ENCODE results near the gene GRK5. TPM values are rescaled to one million over a fixed set of nuclear protein-coding genes. Genes with fewer than 3 reads are reported as not detected.
A peak's percentile ranks its signal among the peaks of the same experiment; 100 is the strongest.

GRK5 gene
- total RNA-seq, 4 donors from 2014 or later: 9.2 to 27.3 (median 15.0) TPM

DNA sequence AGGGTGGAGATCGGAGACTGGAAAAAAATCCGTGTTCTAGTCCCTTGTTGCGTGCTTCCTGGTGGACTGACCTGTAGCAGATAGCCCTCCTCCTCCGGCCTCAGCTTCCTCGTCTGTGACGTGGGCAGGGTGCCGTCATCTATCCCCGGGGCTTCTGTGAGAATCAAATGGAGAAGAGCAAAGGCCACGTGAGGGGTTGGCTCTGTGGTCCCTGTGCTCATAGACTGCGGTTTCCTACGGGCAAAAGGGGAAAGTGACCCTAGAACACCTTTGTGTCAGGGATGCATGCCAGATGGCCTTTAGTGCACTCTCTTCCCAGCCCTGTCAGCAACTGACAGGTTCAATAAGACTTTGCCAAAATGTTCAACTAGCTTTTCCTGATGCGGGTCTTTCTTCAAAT is 33.7 kb downstream of the GRK5 start:
- Histone ChIP-seq H3K4me1 (peaks cover 21 to 33% of the 10 kb centered on the region in 2 donors), H3K27me3 (no peaks in the 10 kb centered on the region), H3K4me3 (replicated peaks in 1 of 3) (no peak overlapping the region), H3K9me3 (no peaks in the 10 kb centered on the region), H3K36me3 (no peaks in the 10 kb centered on the region), H3K27ac (no peak overlapping the region)
- 83 to 86% methylated on average over 12 of the region's 12 CpGs for WGBS, 2 donors
- intact Hi-C loops (cut with DNase I): no loop called here
- TF ChIP-seq, protein P1, sequence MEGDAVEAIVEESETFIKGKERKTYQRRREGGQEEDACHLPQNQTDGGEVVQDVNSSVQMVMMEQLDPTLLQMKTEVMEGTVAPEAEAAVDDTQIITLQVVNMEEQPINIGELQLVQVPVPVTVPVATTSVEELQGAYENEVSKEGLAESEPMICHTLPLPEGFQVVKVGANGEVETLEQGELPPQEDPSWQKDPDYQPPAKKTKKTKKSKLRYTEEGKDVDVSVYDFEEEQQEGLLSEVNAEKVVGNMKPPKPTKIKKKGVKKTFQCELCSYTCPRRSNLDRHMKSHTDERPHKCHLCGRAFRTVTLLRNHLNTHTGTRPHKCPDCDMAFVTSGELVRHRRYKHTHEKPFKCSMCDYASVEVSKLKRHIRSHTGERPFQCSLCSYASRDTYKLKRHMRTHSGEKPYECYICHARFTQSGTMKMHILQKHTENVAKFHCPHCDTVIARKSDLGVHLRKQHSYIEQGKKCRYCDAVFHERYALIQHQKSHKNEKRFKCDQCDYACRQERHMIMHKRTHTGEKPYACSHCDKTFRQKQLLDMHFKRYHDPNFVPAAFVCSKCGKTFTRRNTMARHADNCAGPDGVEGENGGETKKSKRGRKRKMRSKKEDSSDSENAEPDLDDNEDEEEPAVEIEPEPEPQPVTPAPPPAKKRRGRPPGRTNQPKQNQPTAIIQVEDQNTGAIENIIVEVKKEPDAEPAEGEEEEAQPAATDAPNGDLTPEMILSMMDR (IDR thresholded peaks at IDR 0.05): no peak
- TF ChIP-seq POLR2A (IDR thresholded peaks at IDR 0.05): no peak
- DNase-seq: no peak

- H3K27ac ChIP-seq: peak overlapping the region in 2 of 3 donors; percentile 7 to 19
- WGBS, 2 donors: 72 to 87% methylated on average over 6 to 7 of the region's 7 CpGs
- no peaks in the 10 kb centered on the region for H3K9me3 ChIP-seq
- TF ChIP-seq, protein P1 (IDR thresholded peaks at IDR 0.05): no peak
- TF ChIP-seq POLR2A (IDR thresholded peaks at IDR 0.05): no peak
- intact Hi-C loops (cut with DNase I): no loop called here
- no peaks in the 10 kb centered on the region for H3K27me3 ChIP-seq
- no peak overlapping the region for H3K4me3 ChIP-seq (replicated peaks in 1 of 3)
- no peaks in the 10 kb centered on the region for H3K36me3 ChIP-seq
- no peak for DNase-seq
- peaks cover 15 to 31% of the 10 kb centered on the region in 2 donors for H3K4me1 ChIP-seq
Observed at GRCh38 chr10:119242186-119242585, 34.8 kb downstream of the GRK5 start.

GRCh38 chr10:119243488-119243887 is 36.1 kb downstream of the GRK5 start:
- intact Hi-C loops (cut with DNase I): no loop called here
- no peaks in the 10 kb centered on the region for H3K9me3 ChIP-seq
- peaks cover 14 to 24% of the 10 kb centered on the region in 2 donors for H3K4me1 ChIP-seq
- no peak for DNase-seq
- 64 to 92% methylated on average over 2 of the region's 2 CpGs for WGBS, 2 donors
- no peaks in the 10 kb centered on the region for H3K27me3 ChIP-seq
- no peak overlapping the region for H3K27ac ChIP-seq
- no peak overlapping the region for H3K4me3 ChIP-seq (replicated peaks in 1 of 3)
- no peaks in the 10 kb centered on the region for H3K36me3 ChIP-seq
- no peak for TF ChIP-seq POLR2A (IDR thresholded peaks at IDR 0.05)
- TF ChIP-seq, protein P1 (IDR thresholded peaks at IDR 0.05): no peak

DNA sequence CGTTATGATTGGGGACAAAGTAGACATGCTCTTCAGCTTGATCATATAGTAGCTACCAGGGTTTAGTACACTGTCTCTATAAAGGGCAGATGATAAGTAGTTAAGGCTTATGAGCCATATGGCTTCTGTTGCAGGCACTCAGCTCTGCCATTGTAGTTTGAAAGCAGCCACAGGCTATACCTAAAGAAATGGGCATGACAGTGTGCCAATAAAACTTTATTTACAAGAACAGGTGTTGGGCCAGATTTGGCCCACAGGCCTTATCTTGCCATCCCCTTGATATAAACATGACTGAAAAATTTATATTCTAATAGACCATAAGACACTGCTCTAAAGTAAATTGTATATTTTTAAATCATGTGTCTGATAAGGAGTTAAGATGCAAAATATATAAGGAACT is 36.6 kb downstream of the GRK5 start:
- H3K9me3 ChIP-seq: no peaks in the 10 kb centered on the region
- no peak overlapping the region for H3K27ac ChIP-seq
- intact Hi-C loops (cut with DNase I): no loop called here
- H3K4me1 ChIP-seq: peaks cover 10 to 19% of the 10 kb centered on the region in 2 donors
- no peaks in the 10 kb centered on the region for H3K27me3 ChIP-seq
- H3K36me3 ChIP-seq: no peaks in the 10 kb centered on the region
- no peak for TF ChIP-seq POLR2A (IDR thresholded peaks at IDR 0.05)
- TF ChIP-seq, protein P1 (IDR thresholded peaks at IDR 0.05): no peak
- 90 to 97% methylated on average over 1 of the region's 1 CpG for WGBS, 2 donors
- no peak for DNase-seq
- H3K4me3 ChIP-seq (replicated peaks in 1 of 3): no peak overlapping the region

DNA sequence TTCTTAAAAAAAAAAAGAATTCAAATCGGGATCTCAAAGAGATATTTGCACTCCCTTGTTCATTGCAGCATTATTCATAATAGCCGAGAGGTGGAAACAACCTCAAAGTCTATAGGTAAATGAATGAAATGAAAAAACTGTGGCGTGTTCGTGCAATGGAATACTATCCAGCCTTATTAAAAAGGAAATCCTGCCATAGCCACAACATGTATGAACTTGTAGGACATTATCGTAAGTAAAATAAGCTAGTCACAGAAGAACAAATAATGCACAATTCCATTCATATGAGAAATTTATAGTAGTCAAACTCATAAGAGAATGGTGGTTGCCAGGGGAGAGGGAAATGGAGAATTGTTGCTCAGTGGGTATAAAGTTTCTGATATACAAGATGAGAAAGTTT is 37.9 kb downstream of the GRK5 start:
- WGBS, 2 donors: 95 to 97% methylated on average over 5 of the region's 5 CpGs
- Histone ChIP-seq H3K27ac (no peak overlapping the region), H3K27me3 (no peaks in the 10 kb centered on the region), H3K4me1 (peaks cover 10 to 19% of the 10 kb centered on the region in 2 donors), H3K4me3 (replicated peaks in 1 of 3) (no peak overlapping the region), H3K9me3 (no peaks in the 10 kb centered on the region), H3K36me3 (no peaks in the 10 kb centered on the region)
- TF ChIP-seq, protein P1 (IDR thresholded peaks at IDR 0.05): no peak
- TF ChIP-seq POLR2A (IDR thresholded peaks at IDR 0.05): no peak
- intact Hi-C loops (cut with DNase I): no loop called here
- DNase-seq: no peak

All from thyroid gland (tissue), 4 donors.